ENCODE measurements around the gene RHO.

Gene RHO

DNA sequence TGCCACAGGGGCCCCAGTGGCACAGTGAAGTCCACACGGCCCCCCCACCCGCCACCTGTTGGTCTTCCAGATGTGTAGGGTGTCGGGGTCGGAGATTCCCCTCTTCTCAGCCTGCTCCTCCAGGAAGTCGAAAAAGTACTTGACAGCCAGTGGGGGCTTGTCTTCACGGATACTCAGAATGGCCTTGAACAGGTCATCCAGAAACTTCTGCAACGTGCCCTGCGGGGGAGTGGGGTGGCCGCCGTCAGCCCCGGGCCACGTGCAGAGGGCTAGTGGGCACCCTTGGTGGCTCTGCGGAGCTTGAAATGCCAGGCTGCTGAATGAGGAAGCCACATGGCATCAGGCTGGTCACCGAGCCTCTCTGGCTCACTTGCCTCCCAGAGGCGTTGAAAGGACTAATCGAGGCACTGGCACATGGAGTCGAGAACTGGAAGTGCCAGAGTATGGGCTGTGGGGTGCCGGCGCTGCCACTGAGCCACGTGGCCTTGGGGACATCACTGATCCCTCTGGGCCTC, 31.2 kb downstream of the RHO start:
- DNase-seq (ENCODE audit: low read depth in 2 of 2), result no peak

DNA sequence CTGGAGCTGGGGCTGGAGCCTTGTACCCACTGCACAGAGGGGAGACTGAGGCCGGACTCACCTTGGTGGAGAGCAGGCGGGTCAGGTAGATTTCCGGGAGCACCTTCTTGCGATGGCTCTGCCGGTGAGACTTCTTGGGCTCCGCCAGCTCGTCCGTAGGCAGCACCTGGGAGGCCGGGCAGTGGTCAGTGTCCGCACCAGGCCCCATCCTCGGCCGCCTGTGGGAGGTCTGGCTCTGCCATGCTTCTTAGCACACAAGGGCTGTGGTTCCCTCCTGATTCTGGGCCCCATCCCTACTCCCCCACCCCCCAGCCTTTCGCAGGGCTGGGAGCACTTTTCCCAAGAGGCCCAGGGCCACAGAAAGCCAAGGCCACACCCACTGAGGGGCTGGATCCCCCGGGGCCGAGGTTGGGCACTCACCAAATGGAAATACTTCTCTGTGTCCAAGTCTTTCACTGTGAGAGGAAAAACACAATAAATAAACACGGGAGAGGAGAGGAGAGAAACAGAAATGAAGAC, 31.9 kb downstream of the RHO start:
- DNase-seq (ENCODE audit: low read depth in 2 of 2), result no peak

GRCh38 chr3:129560911-129561594, 32.6 kb downstream of the RHO start:
- DNase-seq (ENCODE audit: low read depth in 2 of 2), result no peak

GRCh38 chr3:129561619-129562248, 33.3 kb downstream of the RHO start:
- DNase-seq (ENCODE audit: low read depth in 2 of 2), result no peak

- no peak for DNase-seq (ENCODE audit: low read depth in 2 of 2)
Observed at GRCh38 chr3:129562803-129563202, 34.4 kb downstream of the RHO start.

GRCh38 chr3:129563332-129563731, 34.9 kb downstream of the RHO start:
- no peak for DNase-seq (ENCODE audit: low read depth in 2 of 2)

DNA sequence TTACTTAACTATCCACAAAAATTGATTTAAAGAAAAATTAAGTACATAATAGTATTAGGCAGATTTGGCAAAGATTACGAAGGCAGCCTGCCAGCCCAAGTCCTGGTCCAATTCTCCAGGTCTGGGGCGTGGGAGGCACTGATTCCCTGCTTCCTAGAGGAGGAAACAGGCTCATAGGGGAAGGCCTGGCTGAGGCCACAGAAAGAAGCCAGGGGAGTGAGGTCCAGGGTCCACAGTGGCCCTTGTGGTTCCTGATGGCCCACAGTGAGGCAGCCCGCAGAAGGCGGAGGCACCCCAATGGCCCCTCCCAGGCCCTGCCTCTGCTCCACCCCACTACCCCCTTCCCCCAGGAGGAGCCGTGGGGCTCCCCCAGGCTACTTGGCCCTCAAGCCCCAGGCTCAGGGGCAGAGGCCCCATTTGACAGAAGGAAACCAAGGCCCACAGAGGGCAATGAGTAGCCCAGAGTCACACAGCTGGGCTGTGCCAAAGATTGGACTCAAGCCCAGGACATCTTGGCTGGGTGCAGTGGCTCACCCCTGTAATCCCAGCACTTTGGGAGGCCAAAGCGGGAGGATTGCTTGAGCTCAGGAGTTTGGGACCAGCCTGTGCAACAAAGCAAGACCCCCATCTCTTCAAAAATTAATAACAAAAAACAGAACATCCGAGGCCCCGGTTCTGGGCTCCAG, 35.6 kb downstream of the RHO start:
- DNase-seq (ENCODE audit: low read depth in 2 of 2), result no peak

DNA sequence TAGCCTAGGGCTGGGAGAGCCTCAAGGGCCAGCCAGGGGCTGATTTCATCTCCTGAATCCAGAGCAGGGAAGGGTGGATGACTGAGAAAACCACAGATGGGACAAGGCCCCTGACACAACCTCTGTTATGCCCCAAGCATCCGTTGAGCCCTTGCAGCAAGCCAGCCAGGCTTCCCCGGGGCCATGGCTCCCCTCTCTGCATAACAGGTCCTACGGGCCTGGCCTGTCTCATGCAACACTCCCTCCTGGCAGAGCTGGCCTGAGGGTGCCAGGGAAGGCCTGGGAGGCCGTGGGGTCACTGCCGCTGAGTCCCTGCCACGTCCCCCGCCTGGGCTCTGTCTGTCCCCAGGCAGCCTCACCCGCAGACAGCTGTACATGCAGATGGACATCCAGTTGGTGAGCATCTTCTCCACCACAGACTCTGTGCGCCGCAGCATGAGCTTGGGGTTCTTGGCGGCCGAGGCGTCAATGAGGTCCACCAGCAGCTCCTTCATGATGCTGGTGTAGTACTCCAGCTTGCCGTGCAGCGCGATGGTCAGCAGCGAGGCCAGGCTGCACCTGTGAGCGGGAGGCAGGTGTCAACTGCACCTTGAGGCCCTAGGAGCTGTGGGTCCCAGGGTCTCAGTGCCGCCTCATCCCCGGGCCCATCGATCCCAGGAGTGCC, 36.7 kb downstream of the RHO start:
- DNase-seq (ENCODE audit: low read depth in 2 of 2), result no peak

DNA sequence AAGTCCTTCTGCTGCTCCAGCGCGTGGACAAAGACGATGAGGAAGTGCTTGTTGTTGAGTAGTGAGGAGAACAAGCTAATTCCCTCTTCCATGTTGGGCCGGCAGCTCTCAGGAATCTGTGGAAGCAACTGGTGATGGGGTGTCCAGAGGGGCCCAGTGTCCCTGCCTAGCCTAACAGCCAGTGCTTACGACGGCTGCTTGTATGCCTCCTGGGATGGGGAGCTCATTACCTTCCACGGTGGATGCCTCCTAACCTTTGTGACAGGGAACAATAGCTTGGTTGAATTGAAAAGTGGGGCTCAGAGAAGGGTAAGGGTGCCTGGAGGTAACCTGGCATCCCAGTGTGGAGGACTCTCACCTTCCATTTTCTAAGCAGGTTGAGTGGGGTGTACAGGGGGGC, 37.5 kb downstream of the RHO start:
- DNase-seq (ENCODE audit: low read depth in 2 of 2), result no peak

GRCh38 chr3:129567176-129567705, 38.8 kb downstream of the RHO start:
- no peak for DNase-seq (ENCODE audit: low read depth in 2 of 2)

DNA sequence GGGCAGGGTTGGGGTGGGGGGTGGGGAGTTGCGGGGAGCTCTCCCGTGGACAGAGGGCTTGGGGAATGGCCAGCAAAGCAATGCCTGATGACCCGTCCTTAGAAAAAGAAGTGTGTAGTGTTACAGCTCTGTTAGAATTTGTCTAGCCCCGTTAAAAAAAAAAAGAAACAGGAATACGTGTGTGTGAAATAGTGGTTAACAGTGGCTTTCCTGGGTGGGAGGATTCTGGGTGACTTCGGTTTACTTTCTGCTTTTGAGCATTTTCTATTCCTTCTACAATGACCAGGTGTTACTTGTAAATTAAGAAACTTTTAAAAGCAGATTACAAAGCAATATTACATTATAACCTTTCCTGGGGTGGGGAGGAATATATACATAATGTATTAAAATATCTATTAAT, 39.5 kb downstream of the RHO start:
- no peak for DNase-seq (ENCODE audit: low read depth in 2 of 2)

GRCh38 chr3:129569856-129570255, 41.4 kb downstream of the RHO start:
- DNase-seq (ENCODE audit: low read depth in 2 of 2), result no peak

DNA sequence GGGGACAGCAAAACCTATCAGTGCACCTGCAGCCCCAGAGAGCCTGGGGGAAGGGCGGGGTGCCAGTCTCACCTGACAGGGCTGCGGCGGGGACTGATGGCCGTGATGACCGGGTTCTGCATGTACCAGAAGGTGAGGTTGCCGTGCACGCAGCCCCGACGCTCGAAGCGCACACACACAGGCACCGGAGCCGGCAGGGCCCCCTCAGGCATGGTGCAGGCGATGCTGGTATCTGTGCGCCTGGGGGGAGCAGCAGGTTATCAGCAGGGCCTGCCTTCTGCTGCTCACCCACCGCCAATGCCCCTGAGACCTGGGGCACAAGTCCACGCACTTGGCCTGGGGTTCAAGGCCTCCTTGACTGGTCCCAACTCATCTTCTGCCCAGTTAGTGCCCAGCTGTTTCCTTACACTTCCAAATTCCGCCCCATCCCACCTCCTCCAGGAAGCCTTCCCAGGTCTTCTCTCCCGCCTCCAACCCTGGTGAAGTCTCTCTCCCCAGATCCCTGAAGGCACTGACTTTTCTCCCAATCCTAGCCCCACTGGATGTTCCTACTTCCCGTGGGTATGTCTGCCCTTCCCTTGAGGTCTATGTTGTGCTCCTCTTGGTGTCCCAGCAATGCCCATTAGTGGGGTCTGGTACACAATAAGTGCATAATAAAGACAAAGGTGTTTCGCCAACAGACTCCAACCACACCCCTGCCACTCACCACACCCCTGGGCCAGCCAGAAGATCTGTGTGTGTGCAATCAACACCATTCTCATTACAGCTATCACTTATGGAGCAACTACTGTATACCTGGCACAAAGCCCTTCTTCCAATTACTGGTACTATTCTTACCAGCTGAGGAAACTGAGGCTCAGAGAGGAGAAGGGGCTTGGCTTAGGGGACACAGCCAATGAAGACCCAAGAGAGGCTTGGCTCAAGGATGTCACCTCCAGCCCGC, 43.4 kb downstream of the RHO start:
- DNase-seq (ENCODE audit: low read depth in 2 of 2), result no peak

DNA sequence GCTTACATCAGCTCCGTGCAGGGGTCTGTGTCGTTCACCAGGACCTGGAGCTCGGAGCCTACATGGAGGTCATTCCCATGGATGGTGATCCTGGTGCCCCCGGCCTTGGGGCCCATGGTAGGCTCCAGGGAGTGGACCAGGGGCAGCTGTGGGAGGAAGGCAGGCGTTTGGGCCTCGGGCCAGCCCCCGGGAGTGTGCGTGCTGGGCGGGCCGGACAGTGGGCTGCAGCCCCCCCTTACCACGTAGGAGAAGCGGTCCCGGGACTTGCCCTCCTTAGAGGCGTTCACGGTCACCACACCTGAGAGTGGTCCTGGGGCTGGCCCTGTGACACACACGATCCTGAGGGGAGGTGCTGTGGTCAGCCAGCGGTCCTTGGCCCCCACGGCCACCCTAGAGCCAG, 44.2 kb downstream of the RHO start:
- DNase-seq (ENCODE audit: low read depth in 2 of 2), result no peak

- DNase-seq (ENCODE audit: low read depth in 2 of 2), result no peak
Observed at GRCh38 chr3:129573493-129573892, 45.1 kb downstream of the RHO start.

GRCh38 chr3:129574206-129574605, 45.8 kb downstream of the RHO start:
- no peak for DNase-seq (ENCODE audit: low read depth in 2 of 2)

DNA sequence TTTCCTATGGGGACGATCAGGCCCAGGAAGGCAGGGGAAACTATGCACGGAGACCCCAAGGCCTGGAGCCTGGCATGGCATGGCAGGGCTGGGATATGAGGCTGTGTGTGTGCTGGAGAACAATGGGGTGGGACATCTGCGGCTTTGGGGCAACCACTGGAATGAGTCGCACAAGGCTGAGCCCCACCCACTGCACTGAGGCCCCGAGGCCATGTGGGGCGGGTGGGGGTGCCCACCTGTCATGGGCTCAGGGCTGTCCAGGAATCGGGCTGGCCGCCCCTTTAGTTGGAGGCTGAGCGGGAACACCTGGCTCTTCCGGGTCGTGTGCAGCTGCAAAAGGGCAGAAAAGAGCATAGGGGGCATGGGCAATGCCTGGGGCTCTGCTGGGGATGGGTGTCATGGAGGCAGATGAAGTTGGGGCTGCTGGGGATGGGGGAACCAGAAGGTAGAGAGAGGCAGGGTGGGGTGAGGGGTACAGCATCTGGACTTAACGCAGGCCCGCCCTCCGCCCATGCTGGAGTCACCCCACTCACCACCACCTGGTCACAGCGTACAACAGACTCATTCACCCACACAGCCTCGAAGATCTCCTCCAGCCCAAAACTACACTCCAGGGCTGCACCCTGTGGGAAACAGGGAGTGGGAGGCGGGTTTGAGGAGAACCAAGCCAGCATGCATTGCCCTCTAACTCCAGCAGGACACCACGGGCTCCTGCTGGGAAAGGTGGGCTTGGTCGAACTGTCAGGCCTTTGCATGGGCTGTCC, 47.0 kb downstream of the RHO start:
- no peak for DNase-seq (ENCODE audit: low read depth in 2 of 2)

DNA sequence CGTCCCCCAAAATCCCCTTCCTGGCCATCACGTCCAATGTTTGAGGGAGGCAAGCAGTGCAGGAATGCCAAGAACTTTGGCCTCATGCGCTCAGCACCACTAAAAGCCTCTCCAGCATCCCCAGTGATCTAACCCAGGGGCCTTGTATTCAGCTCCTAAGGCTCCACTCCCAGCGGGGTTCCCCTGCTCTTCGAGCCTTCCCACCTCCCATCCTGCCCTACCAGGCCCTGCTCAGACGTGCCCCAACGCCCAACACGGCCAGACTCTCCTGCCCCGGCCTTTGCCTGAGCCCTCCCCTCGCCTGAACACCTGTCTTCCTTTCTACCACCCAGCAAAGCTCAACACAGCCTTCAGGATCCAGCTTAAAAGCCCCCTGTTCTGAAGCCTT, 47.6 kb downstream of the RHO start:
- no peak for DNase-seq (ENCODE audit: low read depth in 2 of 2)

- DNase-seq (ENCODE audit: low read depth in 2 of 2), result peak in 1 of 2 donors; percentile 7
Observed at GRCh38 chr3:129576514-129577352, 48.3 kb downstream of the RHO start.

Data from stimulated activated CD4-positive, alpha-beta T cell treated with anti-CD3 and anti-CD28 coated beads, Interleukin-1b, Interleukin-23, amount 100 ng/mL, for 4 hours (primary cell).